ENCODE results near the gene DCUN1D5. TPM values are rescaled to one million over a fixed set of nuclear protein-coding genes. Genes with fewer than 3 reads are reported as not detected.

The DCUN1D5 gene
- 10 to 100 TPM; 59.2 to 78.1 TPM for total RNA-seq

DNA sequence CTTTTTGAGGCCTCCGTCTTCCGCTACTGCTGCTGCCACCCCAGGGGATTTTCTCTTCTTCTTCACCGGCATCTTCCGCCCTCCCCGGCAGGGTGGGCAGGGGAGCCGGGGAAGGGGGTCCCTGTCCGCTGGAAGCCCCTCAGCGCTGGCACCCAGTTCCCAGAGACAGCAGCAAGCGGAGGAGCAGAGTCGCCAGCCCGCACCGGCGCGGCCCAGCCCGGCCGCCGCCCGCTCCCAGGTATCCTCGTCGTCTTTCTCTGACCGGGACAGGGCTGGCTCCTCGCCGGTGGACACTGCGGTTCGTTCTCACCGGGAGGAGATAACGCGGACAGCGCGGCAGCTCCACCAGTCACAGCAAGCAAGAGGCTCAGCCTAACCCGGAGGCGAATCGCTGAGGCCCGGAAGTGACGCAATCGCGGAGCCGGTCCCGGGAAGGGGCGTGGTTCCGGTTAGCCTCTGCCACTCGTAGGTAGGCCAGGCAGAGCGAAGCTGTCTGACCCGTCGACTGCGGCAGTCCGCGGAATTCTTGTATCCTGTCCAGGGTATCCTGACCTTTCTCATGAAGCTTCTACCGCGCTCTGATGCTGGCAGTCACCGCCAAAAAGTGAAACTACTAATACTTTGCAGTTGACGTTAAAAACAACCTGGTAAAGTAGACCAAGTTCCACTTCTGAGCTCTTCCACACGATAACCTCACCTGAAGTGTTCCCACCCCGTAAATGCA, at the start of gene DCUN1D5:
TSS of gene DCUN1D5 (minus strand) at position 360 of the 724 bp plus-strand sequence. CDS start at position 72, 288 bp downstream.
- CTCF ChIA-PET = interaction anchor here (0.5 to 3.4 kb wide), 7 partner anchors 16 to 1172 kb away, joined by 3 to 40 read pairs (median 4); partner anchors contain the start of gene DYNC2H1
- H3K27me3 Mint-ChIP-seq = peaks cover 9% of the 10 kb centered on the region
- peaks cover 25% of the 10 kb centered on the region for H3K4me1 Mint-ChIP-seq
- H3K9me3 Mint-ChIP-seq (ENCODE audit: low read depth) = no peaks in the 10 kb centered on the region
- H3K27ac Mint-ChIP-seq = peak within 1 kb of the TSS; percentile 86
- peak within 1 kb of the TSS; percentile 86 for H3K4me3 Mint-ChIP-seq
- intact Hi-C loops (cut with DNase I, micrococcal nuclease) = loop anchor here (1.0 to 5.0 kb wide), 3 partner anchors 17 to 55 kb away; partner anchors contain the start of gene DYNC2H1 (in 2 of the 2)
- DNase-seq (peak; percentile 97), ATAC-seq (peak; percentile 94)
- peaks cover 20% of the 10 kb centered on the region for H3K36me3 Mint-ChIP-seq (ENCODE audit: low read depth)
- POLR2A ChIA-PET = interaction anchor here (1.5 kb wide), 1 partner anchor 17 kb away, joined by 14 read pairs; the partner anchor contains the start of gene DYNC2H1

GRCh38 chr11:103125462-103125861, 33.5 kb upstream of the DCUN1D5 start:
- ChIA-PET POLR2A (no interaction called here), CTCF (interaction anchor here (1.1 kb wide), 1 partner anchor 831 kb away, joined by 3 read pairs; no protein-coding TSS in a partner anchor)
- Mint-ChIP-seq H3K4me1 (no peaks in the 10 kb centered on the region), H3K36me3 (ENCODE audit: low read depth) (peaks cover 2% of the 10 kb centered on the region), H3K27ac (no peak overlapping the region), H3K4me3 (no peak overlapping the region), H3K9me3 (ENCODE audit: low read depth) (no peaks in the 10 kb centered on the region), H3K27me3 (no peaks in the 10 kb centered on the region)
- ATAC-seq (no peak), DNase-seq (no peak)
- intact Hi-C loops (cut with DNase I, micrococcal nuclease) = no loop called here

GRCh38 chr11:103114836-103115235, 22.9 kb upstream of the DCUN1D5 start:
- DNase-seq = no peak
- no peak overlapping the region for H3K4me3 Mint-ChIP-seq
- ATAC-seq = no peak
- H3K9me3 Mint-ChIP-seq (ENCODE audit: low read depth) = no peaks in the 10 kb centered on the region
- CTCF ChIA-PET = interaction anchor here (1.8 kb wide), 1 partner anchor 22 kb away, joined by 3 read pairs; the partner anchor contains the start of gene DCUN1D5
- peaks cover 3% of the 10 kb centered on the region for H3K4me1 Mint-ChIP-seq
- intact Hi-C loops (cut with DNase I, micrococcal nuclease) = loop anchor here in 1 of 2 experiments (5.0 kb wide), 1 partner anchor 487 kb away; no protein-coding TSS in a partner anchor
- POLR2A ChIA-PET = no interaction called here
- no peaks in the 10 kb centered on the region for H3K27me3 Mint-ChIP-seq
- peaks cover 2% of the 10 kb centered on the region for H3K36me3 Mint-ChIP-seq (ENCODE audit: low read depth)
- H3K27ac Mint-ChIP-seq = no peak overlapping the region

- intact Hi-C loops (cut with DNase I, micrococcal nuclease) = loop anchor here in 1 of 2 experiments (5.0 kb wide), 1 partner anchor 490 kb away; no protein-coding TSS in a partner anchor
- Mint-ChIP-seq H3K9me3 (ENCODE audit: low read depth) (no peaks in the 10 kb centered on the region), H3K4me3 (no peak overlapping the region), H3K36me3 (ENCODE audit: low read depth) (peaks cover 2% of the 10 kb centered on the region), H3K27me3 (no peaks in the 10 kb centered on the region), H3K4me1 (peaks cover 11% of the 10 kb centered on the region), H3K27ac (no peak overlapping the region)
- POLR2A ChIA-PET = no interaction called here
- ATAC-seq (no peak), DNase-seq (no peak)
- CTCF ChIA-PET = interaction anchor here (1.0 to 1.2 kb wide), 2 partner anchors 20 to 77 kb away, joined by 3 to 5 read pairs; partner anchors contain the start of gene DCUN1D5
These were observed 20.4 kb upstream of the DCUN1D5 start for GRCh38 chr11:103112364-103112763.

GRCh38 chr11:103111400-103111799, 19.4 kb upstream of the DCUN1D5 start:
- Mint-ChIP-seq H3K4me3 (no peak overlapping the region), H3K27ac (no peak overlapping the region), H3K9me3 (ENCODE audit: low read depth) (no peaks in the 10 kb centered on the region), H3K36me3 (ENCODE audit: low read depth) (peaks cover 2% of the 10 kb centered on the region), H3K4me1 (peaks cover 11% of the 10 kb centered on the region), H3K27me3 (no peaks in the 10 kb centered on the region)
- intact Hi-C loops (cut with DNase I, micrococcal nuclease) = loop anchor here in 1 of 2 experiments (5.0 kb wide), 1 partner anchor 491 kb away; no protein-coding TSS in a partner anchor
- DNase-seq (no peak), ATAC-seq (no peak)
- ChIA-PET CTCF (interaction anchor here (1.0 kb wide), 1 partner anchor 76 kb away, joined by 3 read pairs; no protein-coding TSS in a partner anchor), POLR2A (no interaction called here)

DNA sequence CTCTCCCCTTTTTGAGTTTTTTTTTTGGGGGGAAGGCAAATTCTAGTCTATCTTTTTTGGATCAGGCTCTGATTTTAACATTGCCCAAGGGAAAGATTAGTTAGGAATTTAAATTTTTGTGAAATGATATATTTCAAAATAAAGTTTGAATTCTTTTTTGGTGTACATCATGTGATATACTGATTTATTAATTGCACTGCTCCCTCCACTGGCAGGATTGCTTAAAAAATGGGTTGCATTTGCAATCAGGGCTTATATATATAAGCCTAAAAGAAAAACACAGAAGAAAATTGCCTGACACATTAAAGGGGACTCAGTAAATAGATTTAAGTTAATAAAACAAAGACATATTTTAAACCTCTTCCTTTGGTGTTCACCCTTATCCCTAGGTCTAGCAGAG, 18.4 kb upstream of the DCUN1D5 start:
- ChIA-PET CTCF (interaction anchor here (3.7 kb wide), 1 partner anchor 19 kb away, joined by 40 read pairs; the partner anchor contains the start of gene DCUN1D5), POLR2A (no interaction called here)
- DNase-seq (no peak), ATAC-seq (no peak)
- peak overlapping the region; percentile 84 for H3K4me3 Mint-ChIP-seq
- no peak overlapping the region for H3K27ac Mint-ChIP-seq
- intact Hi-C loops (cut with DNase I, micrococcal nuclease) = loop anchor here in 1 of 2 experiments (5.0 kb wide), 1 partner anchor 492 kb away; no protein-coding TSS in a partner anchor
- H3K27me3 Mint-ChIP-seq = no peaks in the 10 kb centered on the region
- H3K4me1 Mint-ChIP-seq = peaks cover 11% of the 10 kb centered on the region
- H3K36me3 Mint-ChIP-seq (ENCODE audit: low read depth) = peaks cover 2% of the 10 kb centered on the region
- no peaks in the 10 kb centered on the region for H3K9me3 Mint-ChIP-seq (ENCODE audit: low read depth)

DNA sequence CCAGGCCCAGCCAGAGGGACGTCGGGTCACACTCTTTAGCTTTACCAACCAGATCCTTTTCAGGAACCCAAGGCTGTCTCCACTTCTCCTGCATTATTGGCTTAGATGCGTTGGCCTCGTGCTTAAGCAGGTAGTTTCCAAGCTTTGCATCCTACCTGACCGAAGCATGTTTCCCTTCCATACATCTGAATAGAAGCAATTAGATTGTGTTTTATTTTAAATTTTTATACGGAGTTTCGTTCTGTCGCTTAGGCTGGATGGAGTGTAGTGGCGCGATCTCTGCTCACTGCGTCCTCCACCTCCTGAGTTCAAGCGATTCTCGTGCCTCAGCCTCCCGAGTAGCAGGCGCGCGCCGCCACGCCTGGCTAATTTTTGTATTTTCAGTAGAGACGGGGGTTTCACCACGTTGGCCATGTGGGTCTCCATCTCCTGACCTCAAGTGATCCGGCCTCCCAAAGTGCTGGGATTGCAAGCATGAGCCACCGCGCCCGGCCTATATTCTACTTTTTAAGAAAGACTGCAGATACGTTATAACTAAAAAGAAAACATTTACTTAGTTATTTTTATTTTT, 17.9 kb upstream of the DCUN1D5 start:
- H3K27me3 Mint-ChIP-seq = no peaks in the 10 kb centered on the region

DNA sequence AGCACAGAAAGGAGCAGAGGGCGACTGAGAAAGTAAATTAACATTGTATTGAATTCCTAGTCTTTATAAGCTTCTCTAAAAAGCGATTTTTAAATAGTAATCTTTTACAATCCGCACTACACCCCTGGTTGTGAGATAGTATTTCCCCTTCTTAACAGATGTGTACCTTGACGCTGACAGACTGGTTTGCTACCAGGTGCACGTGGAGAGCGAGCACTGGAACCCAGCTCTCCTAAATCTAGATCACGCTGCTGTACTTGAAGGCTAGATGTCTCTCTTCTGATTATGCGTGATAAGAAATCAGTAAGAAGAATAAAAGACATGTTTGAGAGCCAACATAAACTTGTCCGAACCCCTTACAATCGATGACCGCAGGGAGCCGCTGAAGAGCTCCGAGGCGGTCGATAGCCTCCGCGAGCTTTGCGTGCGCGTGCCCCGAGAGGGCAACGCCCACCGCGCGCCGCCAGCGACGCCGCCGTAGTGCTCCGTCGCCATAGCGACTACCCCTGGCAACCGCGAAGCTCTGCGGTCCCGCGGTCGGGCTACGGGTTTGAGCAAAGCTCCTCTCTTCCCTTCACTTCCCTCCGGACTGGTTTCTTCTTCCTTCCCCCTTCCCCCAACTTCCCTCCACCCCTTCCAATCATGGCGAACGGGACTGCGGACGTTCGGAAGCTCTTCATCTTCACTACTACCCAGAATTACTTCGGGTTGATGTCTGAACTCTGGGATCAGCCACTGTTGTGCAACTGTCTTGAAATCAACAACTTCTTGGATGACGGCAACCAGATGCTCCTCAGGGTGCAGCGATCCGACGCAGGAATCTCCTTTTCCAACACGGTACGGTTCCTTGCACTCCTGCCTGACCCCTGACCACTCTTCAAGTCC, 17.2 kb upstream of the DCUN1D5 start, which contains the start of gene DYNC2H1:
TSS of gene DYNC2H1 (plus strand) at position 494 of the 885 bp plus-strand sequence. CDS start at position 643, 149 bp downstream.
- ChIA-PET CTCF (interaction anchor here (0.6 to 3.7 kb wide), 13 partner anchors 8 to 497 kb away, joined by 3 to 40 read pairs (median 3); partner anchors contain the start of gene DCUN1D5), POLR2A (interaction anchor here (0.6 to 1.2 kb wide), 2 partner anchors 17 to 51 kb away, joined by 4 to 14 read pairs; partner anchors contain the start of gene DCUN1D5)
- Mint-ChIP-seq H3K36me3 (ENCODE audit: low read depth) (no peaks in the 10 kb centered on the region), H3K27me3 (peaks cover 5% of the 10 kb centered on the region), H3K4me1 (peaks cover 11% of the 10 kb centered on the region), H3K27ac (peak within 1 kb of the TSS; percentile 68), H3K4me3 (peak within 1 kb of the TSS; percentile 84), H3K9me3 (ENCODE audit: low read depth) (no peaks in the 10 kb centered on the region)
- intact Hi-C loops (cut with DNase I, micrococcal nuclease) = loop anchor here (1.0 kb wide), 2 partner anchors 17 to 73 kb away; partner anchors contain the start of gene DCUN1D5 (in 2 of the 2)
- DNase-seq (peak; percentile 93), ATAC-seq (peak; percentile 96)

More for the DNA sequence above, 17.9 kb upstream of the DCUN1D5 start:
- CTCF ChIA-PET = interaction anchor here (0.6 to 3.7 kb wide), 8 partner anchors 9 to 74 kb away, joined by 3 to 40 read pairs (median 4); partner anchors contain the start of gene DCUN1D5
- H3K27ac Mint-ChIP-seq = peak overlapping the region; percentile 68
- H3K36me3 Mint-ChIP-seq (ENCODE audit: low read depth) = peaks cover under 1% of the 10 kb centered on the region
- H3K4me3 Mint-ChIP-seq = peak overlapping the region; percentile 84
- H3K9me3 Mint-ChIP-seq (ENCODE audit: low read depth) = no peaks in the 10 kb centered on the region
- peaks cover 11% of the 10 kb centered on the region for H3K4me1 Mint-ChIP-seq
- ATAC-seq = peak; percentile 5
- DNase-seq = peak; percentile 24
- intact Hi-C loops (cut with DNase I, micrococcal nuclease) = loop anchor here (1.0 to 5.0 kb wide), 3 partner anchors 18 to 492 kb away; partner anchors contain the start of gene DCUN1D5 (in 2 of the 2)
- POLR2A ChIA-PET = interaction anchor here (1.2 kb wide), 1 partner anchor 18 kb away, joined by 14 read pairs; the partner anchor contains the start of gene DCUN1D5

DNA sequence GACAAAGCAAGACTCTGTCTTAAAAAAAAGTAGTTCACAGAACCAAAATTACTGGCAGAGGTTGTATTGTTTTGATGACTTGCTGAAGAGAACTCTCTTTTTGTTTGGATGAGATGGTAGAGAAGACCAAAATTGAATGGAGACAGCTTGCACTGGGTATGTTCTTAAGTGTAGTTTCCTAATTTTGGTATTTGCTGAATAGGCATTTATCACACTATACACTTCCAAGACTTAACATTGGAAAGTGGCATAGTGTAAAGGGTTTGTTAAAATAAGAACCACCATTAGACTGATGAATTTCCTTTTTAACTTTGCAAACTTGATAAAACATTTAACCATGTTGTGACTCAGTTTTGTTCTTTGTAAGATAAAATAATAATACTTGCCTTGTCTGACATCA, 5.3 kb upstream of the DCUN1D5 start:
- Mint-ChIP-seq H3K36me3 (ENCODE audit: low read depth) (no peaks in the 10 kb centered on the region), H3K9me3 (ENCODE audit: low read depth) (no peaks in the 10 kb centered on the region), H3K27ac (no peak overlapping the region), H3K4me3 (no peak overlapping the region), H3K4me1 (peaks cover 8% of the 10 kb centered on the region), H3K27me3 (peaks cover 20% of the 10 kb centered on the region)
- intact Hi-C loops (cut with DNase I, micrococcal nuclease) = no loop called here
- POLR2A ChIA-PET = no interaction called here
- ATAC-seq (no peak), DNase-seq (no peak)
- CTCF ChIA-PET = no interaction called here
